OCI-LY3 (cell line): ENCODE measurements around the gene PLVAP.

Experiments
- EZH2phosphoT487 ChIP-seq: fragments of 200-600 bp; shearing (Covaris generic); IDR thresholded peaks from 2 replicates; pipeline ENCODE4 v1.6.1; 2018; ENCODE audit warnings: antibody characterized with exemption, mixed run types, low read depth
- TF ChIP-seq, protein P1 (sequence below): fragments of 200-600, 300-600 bp; sonication (generic); IDR thresholded peaks from 2 replicates; pipeline ENCODE4 v1.5.1; 2014; ENCODE audit warnings: antibody characterized with exemption, low read length, low read depth

DNA sequence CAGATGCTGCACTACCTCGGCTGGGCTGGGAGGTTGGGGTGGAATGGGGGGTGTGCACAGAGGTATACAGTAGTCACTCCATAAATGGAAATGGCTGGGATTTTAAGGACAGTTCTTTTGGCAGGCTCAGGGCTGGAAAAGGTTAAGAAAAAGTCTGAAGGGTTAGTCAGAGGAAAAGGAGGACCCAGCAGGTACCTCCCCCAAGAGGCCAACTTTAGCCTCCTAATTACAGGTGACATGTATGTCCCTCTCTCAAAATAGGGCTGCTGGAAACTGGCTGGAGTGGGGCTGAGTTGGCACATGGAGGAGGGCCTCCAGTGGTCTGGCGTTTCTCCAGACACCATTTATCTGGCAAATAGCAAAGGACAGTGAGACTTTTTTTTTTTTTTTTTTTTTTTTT, 15.9 kb upstream of the PLVAP start:
- TF ChIP-seq, protein P1, sequence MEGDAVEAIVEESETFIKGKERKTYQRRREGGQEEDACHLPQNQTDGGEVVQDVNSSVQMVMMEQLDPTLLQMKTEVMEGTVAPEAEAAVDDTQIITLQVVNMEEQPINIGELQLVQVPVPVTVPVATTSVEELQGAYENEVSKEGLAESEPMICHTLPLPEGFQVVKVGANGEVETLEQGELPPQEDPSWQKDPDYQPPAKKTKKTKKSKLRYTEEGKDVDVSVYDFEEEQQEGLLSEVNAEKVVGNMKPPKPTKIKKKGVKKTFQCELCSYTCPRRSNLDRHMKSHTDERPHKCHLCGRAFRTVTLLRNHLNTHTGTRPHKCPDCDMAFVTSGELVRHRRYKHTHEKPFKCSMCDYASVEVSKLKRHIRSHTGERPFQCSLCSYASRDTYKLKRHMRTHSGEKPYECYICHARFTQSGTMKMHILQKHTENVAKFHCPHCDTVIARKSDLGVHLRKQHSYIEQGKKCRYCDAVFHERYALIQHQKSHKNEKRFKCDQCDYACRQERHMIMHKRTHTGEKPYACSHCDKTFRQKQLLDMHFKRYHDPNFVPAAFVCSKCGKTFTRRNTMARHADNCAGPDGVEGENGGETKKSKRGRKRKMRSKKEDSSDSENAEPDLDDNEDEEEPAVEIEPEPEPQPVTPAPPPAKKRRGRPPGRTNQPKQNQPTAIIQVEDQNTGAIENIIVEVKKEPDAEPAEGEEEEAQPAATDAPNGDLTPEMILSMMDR, result no peak
- no peak for TF ChIP-seq EZH2phosphoT487
